SIG-M5 treated with dmso at 0.1 percent for 504 hours (cell line): Measurements from ENCODE around the gene ASPHD1.
"Not testable (repeated sequence)": the region's sequence is repeated elsewhere in the genome, so short reads cannot be mapped to it uniquely, and the experiment has no call there.

Experiments
- DNase-seq: peaks from one replicate; lab custom pipeline; 2025; ENCODE audit not compliant: unreplicated experiment; lab: John Stamatoyannopoulos, UW

ASPHD1 gene

DNA sequence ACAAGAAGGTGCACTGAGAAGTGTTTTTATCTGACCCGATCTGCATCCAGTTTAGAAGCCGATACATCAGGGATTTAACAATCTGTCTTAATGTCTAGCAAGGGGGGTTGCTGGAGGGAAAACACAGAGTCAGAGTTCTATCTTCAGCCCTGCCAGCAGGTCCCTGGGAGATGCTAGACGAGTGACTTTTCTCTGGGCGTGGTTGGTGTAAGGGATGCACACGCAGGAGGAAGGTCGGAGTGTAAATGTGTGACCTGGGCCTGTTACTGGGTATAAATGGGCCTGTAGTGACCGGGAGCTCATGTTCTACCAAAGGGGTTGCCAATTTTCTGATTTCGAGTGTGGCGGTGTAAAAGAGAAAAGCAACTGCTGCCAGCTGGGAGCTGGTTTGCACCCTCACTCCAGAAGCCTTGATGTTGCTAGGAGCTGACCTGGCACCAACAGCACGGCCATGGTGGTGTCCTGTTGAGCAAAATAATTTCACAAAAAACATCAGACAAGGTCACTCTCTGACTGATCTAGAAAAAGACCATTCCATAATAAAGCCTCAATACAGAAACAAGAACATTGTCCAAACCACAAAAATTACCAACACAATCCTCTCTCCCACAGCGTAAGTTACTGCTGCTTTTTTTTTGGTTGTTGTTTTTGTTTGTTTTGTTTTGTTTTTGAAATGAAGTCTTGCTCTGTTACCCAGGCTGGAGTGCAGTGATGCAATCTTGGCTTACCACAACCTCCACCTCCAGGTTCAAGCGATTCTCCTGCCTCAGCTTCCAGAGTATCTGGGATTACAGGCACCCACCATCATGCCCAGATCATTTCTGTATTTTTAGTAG, 27.0 kb downstream of the ASPHD1 start:
- no peak for DNase-seq

GRCh38 chr16:29931750-29932149, 31.5 kb downstream of the ASPHD1 start:
- DNase-seq: not testable (repeated sequence)

GRCh38 chr16:29940656-29941055, 40.4 kb downstream of the ASPHD1 start:
- DNase-seq: no peak

- DNase-seq: peak; percentile 73
These were observed 43.8 kb downstream of the ASPHD1 start for GRCh38 chr16:29943846-29944799.

GRCh38 chr16:29947897-29948296, 47.6 kb downstream of the ASPHD1 start:
- no peak for DNase-seq

DNA sequence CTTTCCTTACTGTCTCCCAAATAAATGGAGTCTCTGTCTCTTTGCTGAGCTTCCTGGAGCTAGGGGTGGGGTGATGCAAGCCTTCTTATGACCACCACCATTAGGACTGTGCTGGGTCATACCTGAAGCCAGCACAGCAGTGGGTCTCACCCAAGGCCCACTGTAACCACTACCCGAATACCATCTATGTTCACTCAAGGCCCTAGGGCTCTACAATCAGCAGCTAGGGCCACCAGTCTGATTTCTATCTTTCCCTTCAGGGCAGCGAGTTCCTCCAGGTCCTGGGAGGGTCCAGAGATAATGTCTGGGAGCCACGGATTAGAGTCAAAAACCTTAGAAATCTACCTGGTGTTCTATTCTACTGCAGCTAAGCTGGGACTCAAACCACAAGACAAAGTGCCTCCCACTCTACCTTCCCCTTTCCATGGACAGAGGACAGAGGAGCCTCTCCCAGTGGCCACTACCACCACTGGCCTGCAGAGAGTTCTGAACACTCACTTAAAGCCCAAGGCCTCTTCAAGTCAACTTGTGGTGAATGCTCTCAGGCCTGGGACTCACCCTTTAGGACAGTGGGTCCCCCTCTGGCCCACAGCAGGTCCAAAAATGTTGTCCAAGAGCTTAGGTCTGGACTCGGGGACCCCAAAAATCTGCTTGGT, 50.6 kb downstream of the ASPHD1 start:
- DNase-seq: no peak

DNA sequence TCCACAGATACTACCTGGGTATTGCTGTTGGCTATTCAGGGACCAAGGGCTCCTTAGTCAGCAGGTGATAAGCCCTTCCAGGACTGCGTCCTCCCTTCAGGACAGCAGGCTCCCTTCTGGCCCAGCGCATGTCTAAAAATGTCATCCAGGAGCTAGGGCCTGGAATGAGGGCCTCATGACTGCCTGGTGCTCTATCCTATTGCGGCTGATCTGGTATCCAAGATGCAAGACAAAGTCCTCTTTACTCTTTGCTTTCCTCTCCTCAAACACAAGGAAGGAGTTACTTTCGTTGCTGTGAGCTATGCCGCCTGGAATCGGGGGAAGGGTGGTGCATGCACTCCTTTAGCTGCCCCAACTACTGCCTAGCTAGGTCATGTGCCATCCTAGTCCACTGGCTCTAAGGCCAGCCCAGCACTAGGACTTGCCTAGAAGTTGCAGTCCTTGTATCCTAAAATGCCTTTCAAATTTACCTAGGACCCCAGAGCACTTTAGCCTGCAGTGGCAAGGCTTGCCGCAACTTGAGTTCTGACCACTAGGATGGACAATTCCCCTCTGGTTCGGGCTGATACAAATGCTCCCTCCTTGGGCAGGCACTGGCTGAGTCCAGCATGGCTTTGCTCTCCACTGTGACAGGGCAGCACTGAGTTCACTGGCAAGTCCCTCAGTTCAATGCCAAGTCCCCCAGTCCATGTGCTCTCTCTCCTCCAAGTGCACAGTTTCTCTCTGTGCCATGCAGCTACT, 51.5 kb downstream of the ASPHD1 start:
- no peak for DNase-seq
